Hippocampal formation (tissue), 2 donors: ENCODE measurements around the gene CKLF.
"Not testable (repeated sequence)": the region's sequence is repeated elsewhere in the genome, so short reads cannot be mapped to it uniquely, and the experiment has no call there.

Source experiments
- DNase-seq, 2 donors: peaks; one replicate each; lab custom pipeline; 2025; lab: John Stamatoyannopoulos, UW

CKLF gene, protein sequence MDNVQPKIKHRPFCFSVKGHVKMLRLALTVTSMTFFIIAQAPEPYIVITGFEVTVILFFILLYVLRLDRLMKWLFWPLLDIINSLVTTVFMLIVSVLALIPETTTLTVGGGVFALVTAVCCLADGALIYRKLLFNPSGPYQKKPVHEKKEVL

DNA sequence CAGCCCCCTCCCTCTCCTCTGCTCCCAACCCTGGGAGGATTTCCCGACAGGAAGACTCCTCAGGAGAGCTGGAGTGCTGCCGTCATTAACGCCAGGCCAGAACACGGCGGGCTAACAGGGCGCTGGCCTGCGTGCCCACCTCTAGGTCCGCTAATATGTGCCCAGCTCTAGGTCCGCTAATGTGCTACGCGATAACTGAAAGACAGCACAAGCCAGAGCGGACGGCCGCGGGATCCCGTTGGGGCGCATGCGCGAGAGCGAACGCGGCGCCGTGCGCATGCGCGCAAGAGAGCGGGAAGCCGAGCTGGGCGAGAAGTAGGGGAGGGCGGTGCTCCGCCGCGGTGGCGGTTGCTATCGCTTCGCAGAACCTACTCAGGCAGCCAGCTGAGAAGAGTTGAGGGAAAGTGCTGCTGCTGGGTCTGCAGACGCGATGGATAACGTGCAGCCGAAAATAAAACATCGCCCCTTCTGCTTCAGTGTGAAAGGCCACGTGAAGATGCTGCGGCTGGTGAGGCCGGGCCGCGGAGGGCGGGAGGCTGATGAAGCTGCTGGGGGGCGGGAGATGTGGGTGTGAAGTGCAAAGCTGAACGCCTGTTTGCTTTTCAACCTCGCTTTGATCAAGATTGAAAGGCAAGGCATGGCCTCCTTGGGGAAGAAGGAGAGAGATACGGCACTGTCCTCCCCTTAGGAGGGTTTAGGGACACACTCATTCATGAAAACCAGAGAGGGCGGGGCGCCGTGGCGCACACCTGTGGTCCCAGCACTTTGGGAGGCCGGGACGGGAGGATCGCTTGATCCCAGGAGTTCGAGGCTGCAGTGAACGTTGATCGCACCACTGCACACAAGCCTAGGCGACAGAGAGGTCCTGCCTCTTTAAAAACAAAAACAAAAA, at the start of gene CKLF:
TSS of gene CKLF (plus strand) at position 291 of the 892 bp plus-strand sequence. CDS start at position 431, 140 bp downstream.
- peak; percentile 77 to 89 for DNase-seq

DNA sequence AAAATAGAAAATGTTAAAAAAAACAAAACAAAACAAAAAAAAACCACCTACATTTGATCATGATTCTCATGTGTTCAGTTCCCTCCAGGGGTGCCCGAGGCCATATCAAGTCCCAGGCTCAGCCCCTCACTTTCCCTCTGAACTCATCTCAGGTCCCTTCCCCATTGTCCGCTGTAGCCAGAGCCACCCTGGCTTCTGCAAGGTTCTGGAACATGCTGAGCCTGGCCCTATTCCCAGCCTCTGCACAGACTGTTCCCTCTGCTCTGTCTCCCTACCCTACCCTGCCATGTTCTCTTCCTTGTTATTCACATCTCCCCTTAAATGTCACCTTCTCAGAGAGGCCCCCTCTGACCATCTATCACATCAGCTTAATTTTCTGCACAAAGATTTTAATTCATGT, 49.3 kb upstream of the CKLF start:
- DNase-seq, result no peak

DNA sequence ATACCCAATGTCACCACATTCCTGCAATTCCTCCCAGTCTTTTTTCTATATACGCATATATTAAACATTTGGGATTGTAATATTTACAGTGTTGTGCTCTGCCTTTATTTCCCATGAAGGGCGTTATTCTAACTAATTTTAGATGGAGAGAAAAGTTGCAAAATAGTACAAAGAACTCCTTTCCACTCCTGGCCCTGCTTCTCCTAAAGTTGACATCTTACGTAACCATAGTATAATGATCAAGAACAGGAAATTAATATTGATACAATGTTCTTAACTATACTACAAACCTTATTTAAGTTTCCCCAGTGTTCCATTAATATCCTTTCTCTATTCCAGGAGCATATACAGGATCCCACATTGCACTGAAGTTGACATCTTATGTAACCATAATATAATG, 48.8 kb upstream of the CKLF start:
- DNase-seq, result no peak

DNA sequence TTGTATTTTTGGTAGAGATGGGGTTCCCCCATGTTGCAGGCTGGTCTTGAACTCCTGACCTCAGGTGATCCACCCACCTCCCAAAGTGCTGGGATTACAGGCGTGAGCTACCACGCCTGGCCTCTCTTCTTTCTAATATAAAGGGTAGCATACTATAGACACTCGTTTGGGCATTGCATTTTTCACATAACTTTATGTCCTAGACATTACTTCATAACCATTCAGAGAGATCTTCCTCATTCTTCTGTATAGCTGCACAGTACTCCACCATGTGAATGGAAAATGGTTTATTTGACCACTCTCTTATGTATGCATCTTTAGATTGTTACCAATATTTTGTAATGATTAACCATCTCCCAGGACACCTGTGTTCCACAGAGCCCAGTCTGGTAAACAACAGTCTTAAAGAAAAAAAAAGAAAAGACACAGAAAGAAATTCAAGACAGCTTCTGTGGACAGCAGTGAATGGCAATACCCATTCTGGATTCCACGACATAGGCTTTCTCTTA, 44.6 kb upstream of the CKLF start:
- no peak for DNase-seq

DNA sequence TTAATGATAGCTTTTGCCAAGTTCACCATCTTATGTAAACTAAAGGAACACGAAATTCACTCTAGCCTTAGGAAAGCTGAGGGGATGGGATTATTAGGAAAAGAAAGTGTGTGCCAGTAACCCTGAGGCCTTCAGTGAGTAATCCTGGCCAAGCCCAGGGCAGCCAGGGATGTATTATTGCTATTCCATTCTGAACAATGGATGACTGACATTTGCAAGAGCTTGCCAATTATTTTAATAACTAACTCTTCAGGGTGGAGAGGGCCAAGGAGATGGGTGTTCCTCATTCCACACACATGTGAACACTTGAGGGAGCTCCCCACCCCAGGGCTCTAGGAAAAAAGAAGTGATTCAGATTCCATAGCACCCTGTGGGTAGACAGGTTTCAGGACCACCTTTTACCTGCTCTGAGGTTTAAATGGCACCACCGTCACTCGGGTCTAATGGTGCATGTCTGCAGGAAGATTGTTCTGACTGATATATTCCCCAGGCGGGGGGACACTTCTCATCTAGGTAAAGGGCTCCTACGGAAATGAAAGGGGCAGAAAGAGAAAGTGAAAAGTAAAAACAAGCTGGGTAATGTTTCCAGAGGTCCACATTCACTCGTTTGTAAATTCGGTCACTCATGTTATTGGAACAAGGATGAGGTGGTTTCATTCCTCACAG, 44.0 kb upstream of the CKLF start:
- DNase-seq, result no peak

DNA sequence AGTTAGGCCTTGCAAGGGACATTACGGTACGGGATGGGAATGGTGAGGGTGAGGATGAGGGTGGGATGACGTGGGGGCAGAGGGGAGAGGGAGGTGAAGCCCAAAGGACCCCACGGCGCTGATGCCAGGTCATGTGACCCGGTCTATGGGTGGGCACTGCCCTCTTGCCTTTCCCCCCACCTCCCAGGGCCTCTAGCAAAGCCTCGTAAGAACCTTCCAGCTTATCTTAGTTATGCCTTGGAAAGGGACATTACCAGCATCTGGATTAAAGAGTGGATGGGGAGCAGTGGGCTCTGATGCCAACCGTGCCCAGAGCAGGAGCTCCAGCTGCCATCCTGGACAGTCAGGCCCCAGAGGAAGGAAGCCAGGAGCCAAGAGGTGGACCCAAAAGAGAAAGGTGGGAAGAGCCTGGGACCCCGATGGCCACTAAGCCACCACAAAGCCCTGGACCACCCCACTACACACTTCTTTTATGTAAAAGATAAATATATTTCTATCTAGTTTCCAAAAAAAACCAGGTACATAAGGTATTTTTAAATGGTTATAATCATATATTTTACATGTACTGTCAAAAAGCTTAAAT, 43.4 kb upstream of the CKLF start:
- no peak for DNase-seq

DNA sequence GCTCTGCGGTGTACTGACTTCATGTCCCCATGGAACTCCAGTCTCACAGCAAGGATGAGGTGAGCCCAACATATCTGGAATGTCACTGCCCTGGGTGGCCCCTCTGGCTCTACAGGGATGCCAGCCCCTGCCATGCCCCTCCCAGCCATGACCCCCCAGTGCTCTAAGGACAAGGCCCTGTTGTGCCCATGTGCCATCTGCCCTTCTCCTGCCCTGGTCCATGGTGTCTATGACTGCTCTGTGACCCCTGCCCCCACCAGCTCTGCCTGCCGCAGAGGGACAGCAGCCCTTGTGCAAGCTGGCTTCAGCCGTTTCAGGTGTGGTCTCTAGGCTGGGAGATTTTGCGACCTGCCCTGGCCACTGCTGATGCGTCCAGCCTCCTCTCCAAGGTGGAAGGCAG, 42.8 kb upstream of the CKLF start:
- no peak for DNase-seq

DNA sequence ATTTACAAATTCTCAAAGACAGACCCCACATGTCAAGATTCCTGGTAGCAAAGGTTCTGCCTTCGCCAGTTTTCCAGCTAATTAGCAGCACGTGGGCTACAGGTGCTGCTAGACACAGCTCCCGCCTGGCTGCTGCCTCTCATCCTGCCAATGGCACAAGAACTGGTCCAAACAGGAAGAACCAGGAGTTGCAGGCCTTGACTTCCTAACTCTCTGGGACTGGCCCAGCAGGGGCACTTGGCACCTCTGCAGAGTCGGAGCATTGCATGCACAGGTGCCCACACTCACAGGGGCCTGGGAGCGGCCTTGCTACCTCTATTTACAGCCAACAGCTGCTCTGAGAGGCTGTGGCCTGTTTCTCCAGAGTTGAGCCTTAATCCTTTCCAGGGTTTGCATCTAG, 42.1 kb upstream of the CKLF start:
- no peak for DNase-seq

DNA sequence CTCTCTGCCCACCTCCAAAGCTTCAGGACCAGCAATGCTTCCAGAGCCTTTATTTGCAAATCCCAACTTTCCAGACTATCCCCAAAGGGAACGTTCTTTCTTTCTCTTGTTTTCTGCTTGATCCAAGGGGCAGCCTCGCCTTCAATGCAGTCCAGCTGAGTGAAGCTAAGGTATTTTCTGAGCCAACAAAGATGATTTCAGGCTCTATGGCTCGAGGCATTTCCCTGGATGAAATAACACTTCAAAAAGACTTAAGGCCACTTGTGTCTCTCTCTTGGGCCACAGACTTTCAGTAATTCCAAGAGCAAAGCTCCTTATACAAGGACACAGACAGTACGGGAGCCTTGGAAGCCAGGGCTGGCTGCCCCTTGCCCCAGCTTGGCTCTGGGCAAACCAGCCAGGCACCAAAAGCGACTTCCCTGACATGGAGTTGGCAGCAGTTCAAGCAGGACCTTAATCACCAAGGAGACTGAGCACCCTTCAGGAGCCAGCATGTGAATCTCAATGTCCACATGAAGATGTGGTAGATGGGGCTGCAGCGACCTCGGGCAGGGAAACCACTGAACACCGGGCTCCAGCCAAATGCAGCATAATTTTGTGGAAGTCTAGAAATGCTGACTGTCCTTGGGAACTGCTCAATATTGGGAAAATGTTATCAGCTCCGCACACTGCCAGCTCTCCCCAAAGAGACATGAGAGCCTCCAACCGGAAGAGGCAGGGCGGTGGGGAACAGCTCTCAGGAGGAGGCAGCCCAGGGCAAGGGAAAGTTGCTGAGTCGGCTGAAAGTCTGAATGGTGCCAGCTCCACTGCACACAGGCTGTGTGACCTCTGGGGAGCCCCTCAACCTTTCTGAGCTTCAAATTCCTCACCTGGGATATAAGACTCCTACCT, 41.4 kb upstream of the CKLF start:
- peak in 1 of 2 donors; percentile 46 for DNase-seq

DNA sequence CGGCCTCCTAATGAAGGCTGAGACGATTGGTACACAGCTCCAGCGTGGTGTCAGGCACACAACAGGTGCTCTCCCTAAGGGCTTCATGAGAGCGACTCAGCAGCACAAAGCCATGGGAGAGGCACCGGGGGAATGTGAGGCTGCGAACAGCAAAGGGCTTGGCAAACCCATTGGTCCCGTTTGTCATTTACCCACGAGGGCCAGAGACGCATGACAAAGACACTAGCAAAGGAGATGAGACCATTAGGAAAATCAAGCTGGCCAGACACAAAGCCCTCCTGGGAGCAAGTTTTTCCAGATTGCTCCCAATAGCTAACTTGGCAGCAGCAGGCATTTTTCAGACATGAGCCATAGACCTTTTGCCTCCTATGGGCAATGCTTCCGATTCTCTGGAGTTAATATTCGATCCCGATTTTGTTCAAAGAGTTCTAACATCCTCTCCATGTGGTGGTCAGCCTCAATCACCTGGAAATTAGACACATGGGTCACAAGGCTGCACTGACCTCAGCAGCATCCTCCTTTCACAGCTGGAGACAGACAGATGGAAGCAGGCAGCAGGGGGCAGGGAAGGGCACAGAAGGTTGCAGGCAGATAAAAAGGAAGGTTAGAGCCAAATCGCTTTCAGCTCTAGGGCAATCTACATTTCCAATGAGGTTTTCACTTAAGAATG, 40.6 kb upstream of the CKLF start:
- DNase-seq, result no peak

DNA sequence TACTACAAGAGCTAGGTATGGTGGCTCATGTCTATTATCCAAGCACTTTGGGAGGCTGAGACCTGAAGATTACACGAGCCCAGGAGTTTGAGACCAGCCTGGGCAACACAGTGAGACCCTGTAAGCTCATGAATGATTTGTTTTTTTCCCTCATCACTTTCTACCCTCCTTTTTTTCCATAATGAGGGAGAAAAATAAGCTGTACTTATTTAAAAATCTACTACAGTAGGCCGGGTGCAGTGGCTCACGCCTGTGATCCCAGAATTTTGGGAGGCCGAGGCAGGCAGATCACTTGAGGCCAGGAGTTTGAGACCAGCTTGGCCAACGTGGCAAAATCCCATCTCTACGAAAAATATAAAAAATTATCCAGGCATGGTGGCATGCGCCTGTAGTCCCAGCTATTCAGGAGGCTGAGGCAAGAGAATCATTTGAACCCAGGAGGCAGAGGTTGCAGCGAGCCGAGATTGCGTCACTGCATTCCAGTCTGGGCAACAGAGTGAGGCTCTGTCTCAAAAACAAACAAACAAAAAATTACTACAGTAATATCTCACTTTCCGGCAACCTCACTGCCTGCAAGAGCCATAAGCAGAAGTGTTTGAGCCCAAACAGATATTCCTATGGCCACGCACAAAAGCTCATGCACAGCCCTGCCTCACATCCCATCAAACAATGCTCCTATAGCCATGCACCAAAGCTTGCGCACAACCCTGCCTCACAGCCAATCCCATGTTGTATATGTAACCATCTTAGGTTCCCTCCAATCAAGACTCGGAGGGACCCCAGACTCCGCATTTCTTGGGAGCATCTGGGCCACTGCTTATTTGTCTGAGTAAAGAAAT, 39.9 kb upstream of the CKLF start:
- DNase-seq, result no peak

DNA sequence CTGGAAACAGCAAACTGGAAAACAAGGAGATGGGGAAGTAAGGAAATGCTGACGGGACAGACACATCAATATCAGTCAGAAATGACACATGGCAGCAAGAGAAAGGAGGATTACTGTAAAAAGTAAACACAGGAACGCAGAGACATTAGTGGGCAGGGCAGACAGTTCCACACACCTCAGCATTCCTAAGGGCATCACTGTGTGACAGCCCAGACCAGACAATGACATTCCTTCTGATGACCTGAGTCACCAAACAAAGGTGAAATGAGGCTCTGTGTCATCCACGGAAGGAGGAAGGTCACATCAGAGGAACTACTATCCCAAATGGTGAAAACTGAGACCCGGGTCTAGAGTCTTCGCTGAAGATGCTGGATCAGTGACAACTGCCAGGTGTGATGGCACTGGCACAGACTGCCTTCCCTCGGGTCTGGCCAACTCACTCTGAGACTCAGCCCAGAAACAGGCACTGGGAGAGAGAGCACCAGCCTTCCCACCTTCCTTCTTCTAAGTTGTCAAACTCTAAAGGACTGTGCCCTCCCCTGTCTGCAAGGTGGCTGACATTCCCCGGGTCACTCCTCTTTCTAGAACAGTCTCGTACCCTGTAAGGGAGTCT, 39.2 kb upstream of the CKLF start:
- DNase-seq, result no peak

DNA sequence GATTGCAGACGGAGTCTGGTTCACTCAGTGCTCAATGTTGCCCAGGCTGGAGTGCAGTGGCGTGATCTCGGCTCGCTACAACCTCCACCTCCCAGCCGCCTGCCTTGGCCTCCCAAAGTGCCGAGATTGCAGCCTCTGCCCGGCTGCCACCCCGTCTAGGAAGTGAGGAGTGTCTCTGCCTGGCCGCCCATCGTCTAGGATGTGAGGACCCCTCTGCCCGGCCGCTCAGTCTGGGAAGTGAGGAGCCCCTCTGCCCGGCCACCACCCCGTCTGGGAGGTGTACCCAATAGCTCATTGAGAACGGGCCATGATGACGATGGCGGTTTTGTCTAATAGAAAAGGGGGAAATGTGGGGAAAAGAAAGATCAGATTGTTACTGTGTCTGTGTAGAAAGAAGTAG, 38.0 kb upstream of the CKLF start:
- not testable (repeated sequence) for DNase-seq

DNA sequence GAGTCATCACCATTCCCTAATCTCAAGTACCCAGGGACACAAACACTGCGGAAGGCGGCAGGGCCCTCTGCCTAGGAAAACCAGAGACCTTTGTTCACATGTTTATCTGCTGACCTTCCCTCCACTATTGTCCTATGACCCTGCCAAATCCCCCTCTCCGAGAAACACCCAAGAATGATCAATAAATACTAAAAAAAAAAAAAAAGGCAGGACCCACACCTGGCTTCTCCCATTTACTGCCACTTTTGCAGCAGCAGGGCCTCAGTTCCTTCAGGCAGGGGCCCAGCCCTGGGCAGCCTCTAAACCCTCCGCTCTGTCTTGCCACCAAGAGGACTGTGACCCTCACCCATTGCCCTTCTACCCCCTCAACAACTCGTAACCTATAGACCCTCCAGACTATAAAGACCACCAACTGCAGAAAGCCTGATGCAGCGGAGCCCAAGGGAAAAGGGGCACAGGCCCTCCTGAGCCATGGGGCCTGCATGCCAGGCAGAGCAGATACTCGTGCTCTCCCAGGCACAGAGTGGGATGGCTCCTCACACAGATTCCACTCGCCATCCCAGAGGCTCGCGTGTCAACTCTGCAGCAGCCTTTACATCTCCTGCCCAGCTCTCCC, 37.3 kb upstream of the CKLF start:
- DNase-seq, result not testable (repeated sequence)

DNA sequence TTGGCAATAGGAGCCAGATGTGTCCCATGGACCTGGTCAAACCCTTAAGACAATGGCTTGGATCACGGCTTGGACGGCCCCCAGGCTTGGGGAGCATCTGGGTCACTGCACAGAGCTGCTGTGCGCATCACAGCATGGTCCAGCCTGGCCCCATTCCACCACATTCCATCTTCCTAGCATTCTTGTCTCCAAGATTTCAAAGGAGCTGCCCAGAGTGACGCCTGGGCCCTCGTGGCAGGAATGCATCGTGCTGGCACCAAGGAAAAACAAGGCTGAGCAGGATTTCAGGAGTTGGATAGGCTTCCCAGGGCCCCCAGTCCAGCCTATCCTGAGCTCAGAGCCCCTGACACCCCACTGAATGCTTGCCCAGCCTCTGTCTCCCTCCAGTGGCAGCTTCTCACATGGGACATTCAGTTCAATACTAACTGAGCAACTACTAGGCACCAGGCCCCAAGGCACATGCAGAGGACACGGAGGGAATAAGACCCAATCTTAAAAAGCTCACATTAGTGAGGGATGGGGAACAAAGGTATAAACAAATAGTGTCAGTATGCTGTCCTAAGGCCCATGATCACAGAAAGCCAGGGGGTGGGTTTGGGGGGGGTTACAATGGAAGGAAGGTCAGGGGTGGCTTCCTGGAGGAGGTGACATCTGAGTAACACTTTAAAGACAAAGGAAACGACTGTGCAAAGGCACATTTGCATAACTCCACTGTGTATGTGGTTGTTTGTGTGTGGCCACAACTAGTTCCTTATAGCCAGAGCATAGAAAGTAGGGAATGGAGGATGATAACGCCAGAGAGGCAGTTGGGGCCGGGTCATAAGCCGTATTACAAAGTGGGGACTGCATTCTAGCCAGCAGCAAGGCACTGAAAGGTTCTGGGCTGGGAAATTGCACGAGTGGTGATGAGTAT, 36.5 kb upstream of the CKLF start:
- no peak for DNase-seq

DNA sequence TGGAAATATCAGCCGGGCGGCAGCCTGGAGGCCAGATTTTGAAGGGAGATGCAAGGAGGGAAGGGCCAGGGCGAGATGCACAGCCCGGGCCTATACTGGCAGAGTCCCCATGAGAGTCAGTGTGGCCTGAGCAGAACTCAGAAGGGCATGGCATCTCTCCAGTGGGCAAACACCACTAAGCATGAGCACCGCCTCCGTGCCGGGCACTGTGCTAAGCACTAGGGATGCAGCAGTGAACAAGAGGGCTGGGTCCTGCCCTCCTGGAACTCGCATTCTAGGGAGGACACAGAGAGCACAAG, 35.9 kb upstream of the CKLF start:
- DNase-seq, result no peak

DNA sequence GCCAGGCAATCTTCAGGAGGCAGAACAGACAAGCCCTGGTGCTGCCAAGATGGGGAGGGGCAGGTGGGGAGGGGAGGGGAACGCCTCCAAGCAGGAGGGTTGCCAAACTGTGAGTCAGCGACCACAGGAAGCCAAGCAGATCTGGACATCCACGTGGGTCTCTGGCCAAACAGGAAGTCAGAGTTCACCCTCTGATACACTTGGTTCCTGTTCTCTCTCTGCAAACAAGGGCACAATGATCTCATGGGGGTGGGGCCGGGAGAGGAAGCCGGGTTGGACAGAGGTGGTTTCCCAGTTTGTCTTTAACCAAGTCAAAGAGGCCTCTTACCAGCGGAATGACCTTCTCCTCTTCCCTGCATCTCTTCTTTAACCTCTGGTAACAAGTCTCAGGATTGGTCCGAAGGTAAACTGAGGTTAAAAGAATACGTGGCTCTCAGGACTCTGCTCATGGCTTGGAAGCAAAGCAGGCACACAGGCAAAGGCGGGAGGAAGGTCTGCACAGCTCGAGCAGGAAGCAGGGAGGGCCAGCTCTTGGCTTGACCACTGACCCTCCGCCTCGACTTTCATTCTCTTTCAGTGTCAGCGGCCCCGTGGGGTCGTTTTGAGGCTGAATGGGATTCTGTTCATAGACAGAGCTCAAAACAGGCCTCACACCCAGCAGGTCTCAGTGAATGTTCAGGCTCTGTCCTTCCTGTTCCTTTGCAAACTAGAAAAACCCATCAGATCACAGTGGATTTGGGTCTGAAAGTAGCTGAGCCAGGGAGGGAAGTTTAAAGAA, 35.4 kb upstream of the CKLF start:
- peak; percentile 92 to 93 for DNase-seq
